ENCODE results near the gene ATP6V0D1.
"Not testable (repeated sequence)": the region's sequence is repeated elsewhere in the genome, so short reads cannot be mapped to it uniquely, and the experiment has no call there.

Gene ATP6V0D1

DNA sequence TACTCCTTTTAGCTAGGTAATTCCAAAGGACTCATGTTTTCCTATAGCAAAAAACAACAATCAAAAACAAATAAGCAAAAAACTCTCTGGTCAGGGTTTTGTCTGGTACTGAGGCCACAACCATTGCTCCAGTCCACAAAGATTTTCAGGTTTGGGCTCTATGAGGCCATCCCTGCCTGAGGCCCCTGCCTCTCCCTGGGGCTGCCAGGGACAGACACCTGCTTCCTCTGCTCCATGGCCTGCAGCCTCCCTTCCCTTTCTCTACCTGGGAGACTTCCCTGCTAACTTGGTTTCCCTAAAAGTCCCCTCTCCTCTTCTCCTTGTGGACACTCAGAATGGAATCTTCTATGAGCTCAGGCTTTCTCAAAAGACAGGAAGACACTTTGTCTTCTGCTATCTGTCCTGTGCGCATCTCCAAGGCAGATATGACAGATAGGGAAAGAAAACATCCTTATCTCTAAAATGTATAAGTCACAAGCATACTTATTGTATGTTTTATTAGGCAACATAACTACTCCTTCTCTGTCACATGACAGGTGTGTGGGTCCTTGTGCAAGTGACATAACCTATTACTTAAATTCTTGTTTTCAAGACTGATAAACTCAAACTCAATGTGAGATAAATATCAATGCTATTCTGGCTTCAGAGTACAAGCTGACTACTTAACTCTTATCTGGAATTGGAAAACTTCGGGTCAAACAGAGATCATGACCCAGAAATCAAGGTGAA, 63.5 kb downstream of the ATP6V0D1 start:
- no peak for DNase-seq (ENCODE audit: low read depth)
- H3K4me3 ChIP-seq (ENCODE audit: low read depth, low read length), result no peak overlapping the region
- TF ChIP-seq, protein P1, sequence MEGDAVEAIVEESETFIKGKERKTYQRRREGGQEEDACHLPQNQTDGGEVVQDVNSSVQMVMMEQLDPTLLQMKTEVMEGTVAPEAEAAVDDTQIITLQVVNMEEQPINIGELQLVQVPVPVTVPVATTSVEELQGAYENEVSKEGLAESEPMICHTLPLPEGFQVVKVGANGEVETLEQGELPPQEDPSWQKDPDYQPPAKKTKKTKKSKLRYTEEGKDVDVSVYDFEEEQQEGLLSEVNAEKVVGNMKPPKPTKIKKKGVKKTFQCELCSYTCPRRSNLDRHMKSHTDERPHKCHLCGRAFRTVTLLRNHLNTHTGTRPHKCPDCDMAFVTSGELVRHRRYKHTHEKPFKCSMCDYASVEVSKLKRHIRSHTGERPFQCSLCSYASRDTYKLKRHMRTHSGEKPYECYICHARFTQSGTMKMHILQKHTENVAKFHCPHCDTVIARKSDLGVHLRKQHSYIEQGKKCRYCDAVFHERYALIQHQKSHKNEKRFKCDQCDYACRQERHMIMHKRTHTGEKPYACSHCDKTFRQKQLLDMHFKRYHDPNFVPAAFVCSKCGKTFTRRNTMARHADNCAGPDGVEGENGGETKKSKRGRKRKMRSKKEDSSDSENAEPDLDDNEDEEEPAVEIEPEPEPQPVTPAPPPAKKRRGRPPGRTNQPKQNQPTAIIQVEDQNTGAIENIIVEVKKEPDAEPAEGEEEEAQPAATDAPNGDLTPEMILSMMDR (IDR thresholded peaks at IDR 0.05; ENCODE audit: low read depth, low read length), result no peak
- TF ChIP-seq, protein P2, sequence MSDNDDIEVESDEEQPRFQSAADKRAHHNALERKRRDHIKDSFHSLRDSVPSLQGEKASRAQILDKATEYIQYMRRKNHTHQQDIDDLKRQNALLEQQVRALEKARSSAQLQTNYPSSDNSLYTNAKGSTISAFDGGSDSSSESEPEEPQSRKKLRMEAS (IDR thresholded peaks at IDR 0.05; ENCODE audit: low read depth, low read length), result no peak
- TF ChIP-seq MYC (IDR thresholded peaks at IDR 0.05; ENCODE audit: low read depth, low read length) (no peak), POLR2A (IDR thresholded peaks at IDR 0.05; ENCODE audit: extremely low read depth, insufficient read length) (no peak)

DNA sequence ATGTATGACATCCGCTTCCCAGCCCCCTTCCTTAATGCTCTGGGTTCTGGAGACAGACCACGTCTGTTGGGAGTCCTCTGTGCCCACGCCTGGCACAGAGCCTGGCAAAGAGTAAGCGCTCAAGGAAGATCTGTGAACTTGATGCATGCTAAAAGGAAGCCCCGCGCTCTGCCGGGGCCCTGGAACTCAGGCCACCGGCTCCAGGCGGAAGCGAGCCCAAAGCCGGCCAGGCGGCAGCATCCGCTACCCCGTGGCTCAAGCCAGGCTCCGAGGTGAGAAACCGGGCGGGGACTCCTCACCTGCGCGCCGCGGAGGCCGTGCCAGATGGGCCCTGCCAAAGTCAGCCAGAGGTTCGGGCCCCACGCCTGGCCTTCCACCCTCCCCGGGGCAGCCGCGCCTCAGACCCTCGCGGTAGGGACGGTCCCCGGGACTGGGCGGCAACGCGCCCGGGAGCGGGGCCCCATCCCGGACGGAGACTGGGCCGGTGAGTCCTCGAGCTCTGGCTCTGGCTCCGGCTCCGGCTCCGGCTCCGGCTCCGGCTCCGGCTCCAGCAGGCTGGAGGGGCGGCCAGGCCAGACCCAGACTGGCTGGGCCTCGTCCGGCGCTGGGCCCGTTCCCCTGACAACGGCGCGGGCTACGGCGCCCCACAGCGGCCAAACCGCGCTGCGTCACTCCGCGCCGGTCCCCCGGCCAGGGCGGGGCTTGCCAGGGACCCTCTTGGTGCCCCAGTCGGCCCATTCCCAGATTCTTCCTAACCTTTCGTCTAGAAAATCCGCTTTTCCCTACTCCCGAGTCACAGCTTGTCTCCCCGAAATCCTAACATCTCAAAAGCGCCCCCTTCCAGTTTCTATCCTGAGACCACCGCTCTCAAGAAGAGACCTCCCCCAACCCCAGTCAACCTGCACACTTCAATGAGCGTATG, 64.8 kb downstream of the ATP6V0D1 start, which contains the start of gene ZDHHC1:
Gene ZDHHC1 (minus strand): TSS at position 606 of the 922 bp plus-strand sequence. CDS start 8,702 bp downstream, outside the sequence.
- H3K4me3 ChIP-seq (ENCODE audit: low read depth, low read length), result no peak within 1 kb of the TSS
- TF ChIP-seq, protein P1 (IDR thresholded peaks at IDR 0.05; ENCODE audit: low read depth, low read length), result peak; percentile 27
- TF ChIP-seq, protein P2 (IDR thresholded peaks at IDR 0.05; ENCODE audit: low read depth, low read length), result no peak
- DNase-seq (ENCODE audit: low read depth), result no peak

DNA sequence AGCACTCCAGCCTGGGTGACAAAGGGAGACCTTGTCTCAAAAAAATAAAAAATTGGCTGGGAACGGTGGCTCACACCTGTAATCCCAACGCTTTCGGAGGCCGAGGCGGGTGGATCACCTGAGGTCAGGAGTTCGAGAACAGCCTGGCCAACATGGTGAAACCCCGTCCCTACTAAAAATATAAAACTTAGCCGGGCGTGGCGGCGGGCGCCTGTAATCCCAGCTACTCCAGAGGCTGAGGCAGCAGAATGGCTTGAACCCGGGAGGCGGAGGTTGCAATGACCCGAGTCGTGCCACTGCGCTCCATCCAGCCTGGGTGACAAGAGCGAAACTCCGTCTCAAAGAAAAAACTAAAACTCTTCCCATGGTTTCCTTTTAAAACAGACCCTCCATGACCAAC, 65.5 kb downstream of the ATP6V0D1 start:
- not testable (repeated sequence) for H3K4me3 ChIP-seq (ENCODE audit: low read depth, low read length)

DNA sequence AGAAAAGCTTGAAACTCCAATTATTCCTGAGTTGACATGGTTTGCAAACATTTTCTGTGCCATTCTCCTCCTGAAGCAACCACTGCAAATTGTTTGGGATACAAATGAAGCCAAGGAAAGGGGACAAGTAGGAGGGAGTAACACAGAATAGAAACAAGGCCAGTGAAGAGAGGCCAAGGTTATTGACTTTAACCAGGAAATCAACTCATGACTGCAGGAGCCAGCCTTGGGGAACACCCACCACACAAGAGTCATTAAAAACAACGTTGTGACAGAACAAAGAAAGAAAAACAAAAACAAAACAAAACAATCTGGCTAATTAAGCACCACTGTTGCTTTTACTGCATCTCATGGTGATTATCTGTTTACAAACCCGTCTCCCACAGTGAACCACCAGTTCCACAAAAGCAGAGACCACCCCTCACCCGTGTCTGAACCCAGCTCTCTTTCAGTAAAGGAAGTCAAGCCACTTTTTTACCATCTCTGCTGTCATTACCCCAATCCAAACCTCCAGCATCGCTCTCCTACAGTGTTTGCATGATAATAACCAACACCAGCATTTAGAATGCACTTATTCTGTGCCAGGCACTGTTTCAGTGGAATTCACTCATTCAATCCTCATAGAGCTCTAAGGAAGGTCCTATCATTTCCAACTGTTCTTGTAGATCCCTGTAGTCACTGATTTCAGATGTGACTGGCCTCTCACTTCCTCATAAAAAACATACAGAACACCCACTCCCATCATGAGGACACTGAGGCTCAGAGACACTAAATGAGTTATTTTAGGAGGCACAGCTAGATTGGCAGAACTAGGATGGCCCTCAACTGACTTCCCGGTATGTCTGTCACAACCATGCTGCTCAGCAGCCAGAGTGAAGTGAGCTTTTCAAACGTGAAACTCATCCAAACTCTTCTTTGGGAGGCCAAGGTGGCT, 66.7 kb downstream of the ATP6V0D1 start:
- no peak overlapping the region for H3K4me3 ChIP-seq (ENCODE audit: low read depth, low read length)
- DNase-seq (ENCODE audit: low read depth), result no peak
- TF ChIP-seq, protein P1 (IDR thresholded peaks at IDR 0.05; ENCODE audit: low read depth, low read length), result no peak
- TF ChIP-seq, protein P2 (IDR thresholded peaks at IDR 0.05; ENCODE audit: low read depth, low read length), result no peak
- TF ChIP-seq POLR2A (IDR thresholded peaks at IDR 0.05; ENCODE audit: extremely low read depth, insufficient read length) (no peak), MYC (IDR thresholded peaks at IDR 0.05; ENCODE audit: low read depth, low read length) (no peak)

More for the DNA sequence above, 65.5 kb downstream of the ATP6V0D1 start:
- not testable (repeated sequence) for DNase-seq (ENCODE audit: low read depth)

DNA sequence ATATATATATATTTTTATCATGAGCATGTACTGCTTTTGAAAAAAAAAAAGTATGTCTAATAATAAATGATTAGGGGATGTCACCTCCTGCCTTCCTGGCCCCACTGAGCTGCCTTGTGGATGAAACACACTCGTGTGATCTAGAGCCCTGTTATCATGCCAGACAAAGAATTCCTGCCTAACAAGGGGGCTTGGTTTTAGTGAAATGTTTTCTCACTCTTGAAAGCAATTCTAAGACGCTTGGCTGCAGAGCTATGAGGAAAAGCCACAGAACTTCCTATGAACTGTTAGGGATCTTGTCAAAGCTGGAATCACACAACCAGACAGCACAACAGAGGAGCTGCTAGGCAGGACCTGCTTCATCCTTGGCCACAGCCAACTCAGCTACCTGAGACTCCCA, 68.7 kb downstream of the ATP6V0D1 start:
- TF ChIP-seq, protein P1 (IDR thresholded peaks at IDR 0.05; ENCODE audit: low read depth, low read length), result no peak
- TF ChIP-seq MYC (IDR thresholded peaks at IDR 0.05; ENCODE audit: low read depth, low read length) (no peak), POLR2A (IDR thresholded peaks at IDR 0.05; ENCODE audit: extremely low read depth, insufficient read length) (no peak)
- TF ChIP-seq, protein P2 (IDR thresholded peaks at IDR 0.05; ENCODE audit: low read depth, low read length), result no peak
- no peak overlapping the region for H3K4me3 ChIP-seq (ENCODE audit: low read depth, low read length)
- no peak for DNase-seq (ENCODE audit: low read depth)

All from NB4 (cell line).